Adrenal gland (tissue), 5 donors: Measurements from ENCODE around the gene TEX44.

ENCODE experiments used
- POLR2A ChIP-seq, 2 donors: fragments of 450-650 bp; IDR thresholded peaks; one replicate each; pipeline ENCODE4 v1.6.1; 2017; ENCODE audit warnings: antibody characterized with exemption in 2 of 2, mild to moderate bottlenecking in 2 of 2, moderate library complexity in 1 of 2
- TF ChIP-seq, protein P1 (sequence below), 6 experiments: fragments of 450-650 bp in 4 of 6; fragments of 200-600 bp in 2 of 6; sonication (generic) in 1 of 6; IDR thresholded peaks; 1 replicate in 5 of 6; 2 replicates in 1 of 6; pipeline versions ENCODE4 v1.5.1 to v1.8.0; 2016 to 2021; ENCODE audit warnings: antibody characterized with exemption in 6 of 6, mild to moderate bottlenecking in 2 of 6, moderate library complexity in 1 of 6
- donor health status: DM: no; HTN: no; CAD: no.

DNA sequence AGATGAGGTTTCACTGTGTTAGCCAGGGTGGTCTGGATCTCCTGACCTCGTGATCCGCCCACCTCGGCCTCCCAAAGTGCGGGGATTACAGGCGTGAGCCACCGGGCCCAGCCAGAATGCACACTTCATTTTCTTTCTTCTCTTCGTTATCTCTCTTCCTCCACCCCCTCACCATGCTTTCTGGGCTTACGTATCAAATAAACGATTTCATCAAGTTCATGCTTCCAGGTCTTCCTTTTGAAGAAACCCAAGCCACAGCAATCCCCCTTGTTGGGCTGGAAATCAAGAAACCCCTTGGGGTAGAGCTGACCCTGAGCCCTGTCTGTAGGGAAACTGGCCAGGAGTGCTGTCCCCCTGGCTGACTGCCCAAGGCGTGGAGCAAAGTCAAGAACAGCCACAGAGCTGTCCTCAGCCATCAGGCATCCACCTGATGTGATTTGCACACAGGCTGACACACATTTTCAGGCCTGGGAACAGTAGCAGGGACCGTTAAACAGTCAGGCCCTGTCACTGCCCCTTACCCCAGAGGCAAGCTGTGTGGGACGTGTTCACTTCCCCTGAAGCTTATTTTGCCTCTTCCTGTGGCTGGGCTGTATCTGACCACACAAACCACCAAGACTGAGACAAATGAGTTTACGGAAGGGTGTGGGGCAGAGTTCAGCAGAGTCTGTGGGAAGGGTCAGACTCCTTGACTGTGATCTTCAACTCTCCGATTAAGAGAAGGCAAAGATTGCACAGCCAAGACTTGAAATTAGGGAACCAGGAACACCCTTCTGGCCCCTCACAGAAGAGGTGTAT lies 47.4 kb upstream of the TEX44 start:
- TF ChIP-seq, protein P1, sequence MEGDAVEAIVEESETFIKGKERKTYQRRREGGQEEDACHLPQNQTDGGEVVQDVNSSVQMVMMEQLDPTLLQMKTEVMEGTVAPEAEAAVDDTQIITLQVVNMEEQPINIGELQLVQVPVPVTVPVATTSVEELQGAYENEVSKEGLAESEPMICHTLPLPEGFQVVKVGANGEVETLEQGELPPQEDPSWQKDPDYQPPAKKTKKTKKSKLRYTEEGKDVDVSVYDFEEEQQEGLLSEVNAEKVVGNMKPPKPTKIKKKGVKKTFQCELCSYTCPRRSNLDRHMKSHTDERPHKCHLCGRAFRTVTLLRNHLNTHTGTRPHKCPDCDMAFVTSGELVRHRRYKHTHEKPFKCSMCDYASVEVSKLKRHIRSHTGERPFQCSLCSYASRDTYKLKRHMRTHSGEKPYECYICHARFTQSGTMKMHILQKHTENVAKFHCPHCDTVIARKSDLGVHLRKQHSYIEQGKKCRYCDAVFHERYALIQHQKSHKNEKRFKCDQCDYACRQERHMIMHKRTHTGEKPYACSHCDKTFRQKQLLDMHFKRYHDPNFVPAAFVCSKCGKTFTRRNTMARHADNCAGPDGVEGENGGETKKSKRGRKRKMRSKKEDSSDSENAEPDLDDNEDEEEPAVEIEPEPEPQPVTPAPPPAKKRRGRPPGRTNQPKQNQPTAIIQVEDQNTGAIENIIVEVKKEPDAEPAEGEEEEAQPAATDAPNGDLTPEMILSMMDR (IDR thresholded peaks at IDR 0.05), result no peak
- TF ChIP-seq POLR2A (IDR thresholded peaks at IDR 0.05), result no peak
